Measurements from ENCODE around the gene TAF3. TPM values are rescaled to one million over a fixed set of nuclear protein-coding genes. Genes with fewer than 3 reads are reported as not detected.

The TAF3 gene
- total RNA-seq, 2 experiments from 2014 or later = 16.8 to 17.0 TPM

- Mint-ChIP-seq H3K36me3 (peaks cover 33% of the 10 kb centered on the region), H3K4me1 (peaks cover 44% of the 10 kb centered on the region), H3K27me3 (no peaks in the 10 kb centered on the region), H3K9me3 (no peaks in the 10 kb centered on the region), H3K27ac (no peak overlapping the region), H3K4me3 (no peak overlapping the region)
- no peak for DNase-seq
Observed at GRCh38 chr10:7834262-7834661, 16.0 kb downstream of the TAF3 start.

- DNase-seq = no peak
- no peaks in the 10 kb centered on the region for H3K27me3 Mint-ChIP-seq
- no peak overlapping the region for H3K27ac Mint-ChIP-seq
- peaks cover 36% of the 10 kb centered on the region for H3K4me1 Mint-ChIP-seq
- no peaks in the 10 kb centered on the region for H3K9me3 Mint-ChIP-seq
- H3K36me3 Mint-ChIP-seq = peaks cover 43% of the 10 kb centered on the region
- no peak overlapping the region for H3K4me3 Mint-ChIP-seq
Observed at GRCh38 chr10:7836571-7836970, 18.3 kb downstream of the TAF3 start.

GRCh38 chr10:7846591-7846990 is 28.3 kb downstream of the TAF3 start:
- Mint-ChIP-seq H3K27me3 (no peaks in the 10 kb centered on the region), H3K9me3 (no peaks in the 10 kb centered on the region), H3K36me3 (peaks cover 13% of the 10 kb centered on the region), H3K27ac (no peak overlapping the region), H3K4me3 (no peak overlapping the region), H3K4me1 (peaks cover 14% of the 10 kb centered on the region)
- no peak for DNase-seq

GRCh38 chr10:7853226-7853842 is 35.0 kb downstream of the TAF3 start:
- no peaks in the 10 kb centered on the region for H3K27me3 Mint-ChIP-seq
- peaks cover 24% of the 10 kb centered on the region for H3K36me3 Mint-ChIP-seq
- no peak overlapping the region for H3K27ac Mint-ChIP-seq
- no peak overlapping the region for H3K4me3 Mint-ChIP-seq
- DNase-seq = no peak
- H3K4me1 Mint-ChIP-seq = peaks cover 20% of the 10 kb centered on the region
- no peaks in the 10 kb centered on the region for H3K9me3 Mint-ChIP-seq

GRCh38 chr10:7853890-7854289 is 35.6 kb downstream of the TAF3 start:
- no peak for DNase-seq
- Mint-ChIP-seq H3K36me3 (peaks cover 29% of the 10 kb centered on the region), H3K4me3 (no peak overlapping the region), H3K27ac (no peak overlapping the region), H3K4me1 (peaks cover 21% of the 10 kb centered on the region), H3K27me3 (no peaks in the 10 kb centered on the region), H3K9me3 (no peaks in the 10 kb centered on the region)

- H3K27ac Mint-ChIP-seq = no peak overlapping the region
- peaks cover 3% of the 10 kb centered on the region for H3K9me3 Mint-ChIP-seq
- H3K4me3 Mint-ChIP-seq = no peak overlapping the region
- peaks cover 21% of the 10 kb centered on the region for H3K4me1 Mint-ChIP-seq
- no peaks in the 10 kb centered on the region for H3K27me3 Mint-ChIP-seq
- H3K36me3 Mint-ChIP-seq = peaks cover 36% of the 10 kb centered on the region
- no peak for DNase-seq
Observed at GRCh38 chr10:7855205-7855604, 36.9 kb downstream of the TAF3 start.

GRCh38 chr10:7856678-7857077 is 38.4 kb downstream of the TAF3 start:
- peaks cover 5% of the 10 kb centered on the region for H3K9me3 Mint-ChIP-seq
- DNase-seq = no peak
- H3K4me3 Mint-ChIP-seq = no peak overlapping the region
- H3K36me3 Mint-ChIP-seq = peaks cover 42% of the 10 kb centered on the region
- peaks cover 16% of the 10 kb centered on the region for H3K4me1 Mint-ChIP-seq
- no peaks in the 10 kb centered on the region for H3K27me3 Mint-ChIP-seq
- H3K27ac Mint-ChIP-seq = no peak overlapping the region

- Mint-ChIP-seq H3K4me3 (no peak overlapping the region), H3K36me3 (peaks cover 45% of the 10 kb centered on the region), H3K27me3 (no peaks in the 10 kb centered on the region), H3K4me1 (peaks cover 16% of the 10 kb centered on the region), H3K9me3 (peaks cover 11% of the 10 kb centered on the region), H3K27ac (no peak overlapping the region)
- no peak for DNase-seq
Observed at GRCh38 chr10:7857262-7857661, 39.0 kb downstream of the TAF3 start.

GRCh38 chr10:7861509-7862120 is 43.3 kb downstream of the TAF3 start:
- Mint-ChIP-seq H3K36me3 (peaks cover 45% of the 10 kb centered on the region), H3K4me3 (no peak overlapping the region), H3K9me3 (peaks cover 15% of the 10 kb centered on the region)

GRCh38 chr10:7862121-7862514 is 43.8 kb downstream of the TAF3 start:
- Mint-ChIP-seq H3K9me3 (peaks cover 15% of the 10 kb centered on the region), H3K4me3 (no peak overlapping the region), H3K4me1 (peaks cover 10% of the 10 kb centered on the region), H3K36me3 (peaks cover 45% of the 10 kb centered on the region), H3K27ac (no peak overlapping the region), H3K27me3 (no peaks in the 10 kb centered on the region)
- DNase-seq = no peak

More at GRCh38 chr10:7861509-7862120, 43.3 kb downstream of the TAF3 start:
- no peak overlapping the region for H3K27ac Mint-ChIP-seq
- H3K4me1 Mint-ChIP-seq = peaks cover 10% of the 10 kb centered on the region
- no peaks in the 10 kb centered on the region for H3K27me3 Mint-ChIP-seq
- no peak for DNase-seq

- DNase-seq = no peak
- H3K27ac Mint-ChIP-seq = no peak overlapping the region
- no peaks in the 10 kb centered on the region for H3K27me3 Mint-ChIP-seq
- peaks cover 12% of the 10 kb centered on the region for H3K9me3 Mint-ChIP-seq
- H3K4me3 Mint-ChIP-seq = no peak overlapping the region
- peaks cover 20% of the 10 kb centered on the region for H3K4me1 Mint-ChIP-seq
- H3K36me3 Mint-ChIP-seq = peaks cover 20% of the 10 kb centered on the region
Observed at GRCh38 chr10:7866176-7866575, 47.9 kb downstream of the TAF3 start.

GRCh38 chr10:7872041-7872442 is 53.7 kb downstream of the TAF3 start:
- H3K36me3 Mint-ChIP-seq = no peaks in the 10 kb centered on the region
- peak overlapping the region; percentile 72 for H3K4me3 Mint-ChIP-seq
- peaks cover 23% of the 10 kb centered on the region for H3K4me1 Mint-ChIP-seq
- H3K9me3 Mint-ChIP-seq = no peaks in the 10 kb centered on the region
- DNase-seq = no peak
- no peak overlapping the region for H3K27ac Mint-ChIP-seq
- no peaks in the 10 kb centered on the region for H3K27me3 Mint-ChIP-seq

GRCh38 chr10:7874864-7875263 is 56.6 kb downstream of the TAF3 start:
- H3K27ac Mint-ChIP-seq = no peak overlapping the region
- H3K9me3 Mint-ChIP-seq = no peaks in the 10 kb centered on the region
- no peaks in the 10 kb centered on the region for H3K36me3 Mint-ChIP-seq
- no peak for DNase-seq
- no peaks in the 10 kb centered on the region for H3K27me3 Mint-ChIP-seq
- no peak overlapping the region for H3K4me3 Mint-ChIP-seq
- H3K4me1 Mint-ChIP-seq = peaks cover 8% of the 10 kb centered on the region

GRCh38 chr10:7876541-7877127 is 58.3 kb downstream of the TAF3 start:
- H3K27me3 Mint-ChIP-seq = no peaks in the 10 kb centered on the region
- H3K27ac Mint-ChIP-seq = no peak overlapping the region
- H3K4me1 Mint-ChIP-seq = peaks cover 16% of the 10 kb centered on the region

GRCh38 chr10:7881119-7881518 is 62.8 kb downstream of the TAF3 start:
- peaks cover 29% of the 10 kb centered on the region for H3K4me1 Mint-ChIP-seq
- H3K27me3 Mint-ChIP-seq = no peaks in the 10 kb centered on the region
- no peak for DNase-seq
- no peaks in the 10 kb centered on the region for H3K9me3 Mint-ChIP-seq
- H3K4me3 Mint-ChIP-seq = no peak overlapping the region
- peaks cover 5% of the 10 kb centered on the region for H3K36me3 Mint-ChIP-seq
- no peak overlapping the region for H3K27ac Mint-ChIP-seq

More at GRCh38 chr10:7876541-7877127, 58.3 kb downstream of the TAF3 start:
- Mint-ChIP-seq H3K36me3 (no peaks in the 10 kb centered on the region), H3K9me3 (no peaks in the 10 kb centered on the region), H3K4me3 (no peak overlapping the region)
- DNase-seq = no peak

GRCh38 chr10:7886056-7886455 is 67.8 kb downstream of the TAF3 start:
- no peak for DNase-seq
- Mint-ChIP-seq H3K27ac (no peak overlapping the region), H3K9me3 (no peaks in the 10 kb centered on the region), H3K4me3 (no peak overlapping the region), H3K27me3 (no peaks in the 10 kb centered on the region), H3K36me3 (peaks cover 8% of the 10 kb centered on the region), H3K4me1 (peaks cover 32% of the 10 kb centered on the region)
